GM23338 (cell line): ENCODE measurements around the gene TBC1D30. TPM values are rescaled to one million over a fixed set of nuclear protein-coding genes. Genes with fewer than 3 reads are reported as not detected.

Experiments
- ATAC-seq: fragments of 200-7000 bp; cut with Tn5 transposase; 3 replicates; pipeline ENCODE4 v1.9.1; 2020
- DNase-seq: peaks from one replicate; pipeline ENCODE4 v3.0.0-alpha.2; 2015; ENCODE audit warnings: low spot score
- H2AFZ ChIP-seq: fragments of 200-600 bp; sonication (generic); 2 replicates; pipeline ENCODE4 v1.8.0; 2016; ENCODE audit warnings: antibody characterized with exemption, mild to moderate bottlenecking, moderate library complexity
- H3F3A ChIP-seq: fragments of 200-600 bp; sonication (generic); replicated peaks from 2 replicates; pipeline ENCODE4 v1.8.0; 2017; ENCODE audit warnings: antibody characterized with exemption, mixed run types, low read depth
- H3K27ac ChIP-seq: fragments of 200-600 bp; sonication (generic); 2 replicates; pipeline ENCODE4 v1.6.1; 2016; ENCODE audit warnings: low read depth
- H3K27me3 ChIP-seq: fragments of 200-600 bp; sonication (generic); 2 replicates; pipeline ENCODE4 v1.8.0; 2016; ENCODE audit warnings: mild to moderate bottlenecking, mixed run types, moderate library complexity; ENCODE audit not compliant: insufficient read depth
- H3K36me3 ChIP-seq: fragments of 200-600 bp; sonication (generic); 2 replicates; pipeline ENCODE4 v1.8.0; 2016; ENCODE audit warnings: mild to moderate bottlenecking; ENCODE audit not compliant: insufficient read depth
- H3K4me1 ChIP-seq: fragments of 200-600 bp; sonication (generic); 2 replicates; pipeline ENCODE4 v1.8.0; 2016; ENCODE audit warnings: mild to moderate bottlenecking, moderate library complexity; ENCODE audit not compliant: insufficient read depth
- H3K4me2 ChIP-seq: fragments of 200-600 bp; sonication (generic); 2 replicates; pipeline ENCODE4 v1.7.1; 2017; ENCODE audit warnings: mixed run types
- H3K4me3 ChIP-seq: fragments of 200-600 bp; sonication (generic); 2 replicates; pipeline ENCODE4 v1.6.1; 2016; ENCODE audit warnings: mixed run types
- H3K79me2 ChIP-seq: fragments of 200-600 bp; sonication (generic); replicated peaks from 2 replicates; pipeline ENCODE4 v1.8.0; 2017; ENCODE audit warnings: mild to moderate bottlenecking; ENCODE audit not compliant: insufficient read depth
- H3K9me2 ChIP-seq: fragments of 200-600 bp; sonication (generic); 2 replicates; pipeline ENCODE4 v1.8.0; 2017; ENCODE audit not compliant: insufficient read depth
- H4K20me1 ChIP-seq: fragments of 200-600 bp; sonication (generic); replicated peaks from 2 replicates; pipeline ENCODE4 v1.8.0; 2017; ENCODE audit warnings: mild to moderate bottlenecking; ENCODE audit not compliant: insufficient read depth
- H3K27ac Mint-ChIP-seq: 2 replicates; pipeline ENCODE4 v1.8.0; 2020; ENCODE audit warnings: inconsistent platforms, mild to moderate bottlenecking, moderate library complexity, mixed read lengths
- H3K27me3 Mint-ChIP-seq: 3 replicates; pipeline ENCODE4 v1.8.0; 2022; ENCODE audit warnings: low read depth, mild to moderate bottlenecking, moderate library complexity, mixed read lengths, inconsistent platforms; ENCODE audit not compliant: insufficient read depth, poor library complexity
- H3K36me3 Mint-ChIP-seq: 3 replicates; pipeline ENCODE4 v1.8.0; 2021; ENCODE audit warnings: low read depth, mild to moderate bottlenecking, inconsistent platforms, moderate library complexity, mixed read lengths
- H3K4me1 Mint-ChIP-seq: 3 replicates; pipeline ENCODE4 v1.8.0; 2020; ENCODE audit warnings: mild to moderate bottlenecking, inconsistent platforms, mixed read lengths
- H3K4me3 Mint-ChIP-seq: 3 replicates; pipeline ENCODE4 v1.8.0; 2021; ENCODE audit warnings: moderate library complexity, mild to moderate bottlenecking, inconsistent platforms, mixed read lengths
- H3K9me3 Mint-ChIP-seq: 3 replicates; pipeline ENCODE4 v1.8.0; 2020; ENCODE audit warnings: moderate library complexity, mild to moderate bottlenecking, inconsistent platforms, mixed read lengths
- EZH2 ChIP-seq: fragments of 200-600 bp; sonication (generic); IDR thresholded peaks from one replicate; pipeline ENCODE4 v1.8.0; 2017; ENCODE audit warnings: antibody characterized with exemption, mild to moderate bottlenecking, low read depth; ENCODE audit not compliant: unreplicated experiment
- ZNF331 ChIP-seq: fragments of 250-450 bp; sonication (Bioruptor Pico); IDR thresholded peaks from 2 replicates; pipeline ENCODE4 v1.5.0; 2020; ENCODE audit warnings: low read depth, mild to moderate bottlenecking, moderate library complexity
- polyA plus RNA-seq: library from polyadenylated mRNA; unstranded; fragments of >200 nt; fragmentation: Nextera tagmentation; extraction: Ambion mirVana; gene quantifications from 2 replicates; pipeline ENCODE4 v1.2.1, GENCODE V29; 2016
- total RNA-seq: library from RNA; depleted of rRNA; stranded (reverse); fragments of >200 nt; shearing (Covaris generic); gene quantifications from 2 replicates; pipeline ENCODE4 v1.2.3, GENCODE V29; 2014
- TF ChIP-seq, protein P1 (sequence below): IDR thresholded peaks from one replicate; pipeline ENCODE4 v1.6.1; 2018; ENCODE audit warnings: antibody characterized with exemption; ENCODE audit not compliant: unreplicated experiment
- TF ChIP-seq, protein P2 (sequence below): IDR thresholded peaks from 2 replicates; pipeline ENCODE4 v1.6.1; 2016; ENCODE audit warnings: antibody characterized with exemption
- TF ChIP-seq, protein P3 (sequence below), 2 experiments: fragments of 200-600 bp in 1 of 2; sonication (generic) in 1 of 2; conservative IDR thresholded peaks; 2 replicates each; pipeline versions ENCODE4 v1.5.1 to v1.6.1; 2016 to 2017; ENCODE audit warnings: antibody characterized with exemption in 2 of 2, low read depth in 2 of 2, mild to moderate bottlenecking in 2 of 2, moderate library complexity in 1 of 2
- TF ChIP-seq, protein P4 (sequence below): fragments of 250-450 bp; sonication (Bioruptor Pico); IDR thresholded peaks from 2 replicates; pipeline ENCODE4 v1.5.0; 2020; ENCODE audit warnings: mild to moderate bottlenecking, moderate library complexity

The TBC1D30 gene
- total and polyA plus RNA-seq, 2 experiments from 2014 or later, result 2.9 to 9.6 TPM

DNA sequence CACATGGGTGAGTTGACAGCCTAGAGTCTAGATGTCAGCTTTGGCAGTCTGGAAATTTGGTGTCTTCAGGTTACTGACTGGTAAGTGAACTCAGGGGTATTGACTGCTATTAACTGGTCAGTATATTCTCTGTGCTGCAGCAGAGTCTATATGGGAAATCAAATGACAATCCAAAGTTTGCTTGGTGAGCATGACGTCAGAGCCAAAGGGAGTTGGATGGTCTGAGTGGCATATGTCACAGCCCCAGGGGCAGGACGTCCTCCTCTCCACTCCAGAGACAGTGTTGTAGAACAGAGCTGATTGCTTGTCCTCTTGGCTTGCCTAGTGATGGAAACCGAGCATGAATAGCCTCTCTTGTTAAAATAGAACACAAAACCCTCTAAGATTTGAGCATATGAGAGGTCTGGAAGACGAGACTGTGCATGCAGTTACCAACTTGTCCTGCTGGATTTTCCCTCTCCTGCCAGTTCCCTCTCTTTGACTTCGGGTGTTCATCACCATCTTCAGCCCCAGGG lies 3.3 kb upstream of the TBC1D30 start:
- no peaks in the 10 kb centered on the region for H4K20me1 ChIP-seq
- ATAC-seq (no peak), DNase-seq (no peak)
- no peaks in the 10 kb centered on the region; the same call in 1 of the 2 replicates for H3K9me2 ChIP-seq
- H3K4me2 ChIP-seq, result no peak overlapping the region
- H3K27ac Mint-ChIP-seq, result no peak overlapping the region
- H3K36me3 Mint-ChIP-seq, result peaks cover 6% of the 10 kb centered on the region
- peaks cover 16% of the 10 kb centered on the region for H3K4me1 Mint-ChIP-seq
- H3K27ac ChIP-seq, result no peak overlapping the region
- peaks cover 28% of the 10 kb centered on the region for H3K27me3 Mint-ChIP-seq
- H3K4me1 ChIP-seq, result peaks cover 6% of the 10 kb centered on the region; the same call in 1 of the 2 replicates
- no peaks in the 10 kb centered on the region for H3K79me2 ChIP-seq
- H3K4me3 Mint-ChIP-seq, result no peak overlapping the region
- 0 out of 2 replicates have a peak, but pooled peaks cover 4% of the 10 kb centered on the region for H3F3A ChIP-seq
- peaks cover 15% of the 10 kb centered on the region for H3K9me3 Mint-ChIP-seq
- H3K27me3 ChIP-seq, result peaks cover 36% of the 10 kb centered on the region
- TF ChIP-seq, protein P1, sequence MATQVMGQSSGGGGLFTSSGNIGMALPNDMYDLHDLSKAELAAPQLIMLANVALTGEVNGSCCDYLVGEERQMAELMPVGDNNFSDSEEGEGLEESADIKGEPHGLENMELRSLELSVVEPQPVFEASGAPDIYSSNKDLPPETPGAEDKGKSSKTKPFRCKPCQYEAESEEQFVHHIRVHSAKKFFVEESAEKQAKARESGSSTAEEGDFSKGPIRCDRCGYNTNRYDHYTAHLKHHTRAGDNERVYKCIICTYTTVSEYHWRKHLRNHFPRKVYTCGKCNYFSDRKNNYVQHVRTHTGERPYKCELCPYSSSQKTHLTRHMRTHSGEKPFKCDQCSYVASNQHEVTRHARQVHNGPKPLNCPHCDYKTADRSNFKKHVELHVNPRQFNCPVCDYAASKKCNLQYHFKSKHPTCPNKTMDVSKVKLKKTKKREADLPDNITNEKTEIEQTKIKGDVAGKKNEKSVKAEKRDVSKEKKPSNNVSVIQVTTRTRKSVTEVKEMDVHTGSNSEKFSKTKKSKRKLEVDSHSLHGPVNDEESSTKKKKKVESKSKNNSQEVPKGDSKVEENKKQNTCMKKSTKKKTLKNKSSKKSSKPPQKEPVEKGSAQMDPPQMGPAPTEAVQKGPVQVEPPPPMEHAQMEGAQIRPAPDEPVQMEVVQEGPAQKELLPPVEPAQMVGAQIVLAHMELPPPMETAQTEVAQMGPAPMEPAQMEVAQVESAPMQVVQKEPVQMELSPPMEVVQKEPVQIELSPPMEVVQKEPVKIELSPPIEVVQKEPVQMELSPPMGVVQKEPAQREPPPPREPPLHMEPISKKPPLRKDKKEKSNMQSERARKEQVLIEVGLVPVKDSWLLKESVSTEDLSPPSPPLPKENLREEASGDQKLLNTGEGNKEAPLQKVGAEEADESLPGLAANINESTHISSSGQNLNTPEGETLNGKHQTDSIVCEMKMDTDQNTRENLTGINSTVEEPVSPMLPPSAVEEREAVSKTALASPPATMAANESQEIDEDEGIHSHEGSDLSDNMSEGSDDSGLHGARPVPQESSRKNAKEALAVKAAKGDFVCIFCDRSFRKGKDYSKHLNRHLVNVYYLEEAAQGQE, result no peak
- TF ChIP-seq ZNF331, result no peak
- TF ChIP-seq, protein P2, sequence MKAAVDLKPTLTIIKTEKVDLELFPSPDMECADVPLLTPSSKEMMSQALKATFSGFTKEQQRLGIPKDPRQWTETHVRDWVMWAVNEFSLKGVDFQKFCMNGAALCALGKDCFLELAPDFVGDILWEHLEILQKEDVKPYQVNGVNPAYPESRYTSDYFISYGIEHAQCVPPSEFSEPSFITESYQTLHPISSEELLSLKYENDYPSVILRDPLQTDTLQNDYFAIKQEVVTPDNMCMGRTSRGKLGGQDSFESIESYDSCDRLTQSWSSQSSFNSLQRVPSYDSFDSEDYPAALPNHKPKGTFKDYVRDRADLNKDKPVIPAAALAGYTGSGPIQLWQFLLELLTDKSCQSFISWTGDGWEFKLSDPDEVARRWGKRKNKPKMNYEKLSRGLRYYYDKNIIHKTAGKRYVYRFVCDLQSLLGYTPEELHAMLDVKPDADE, result no peak
- TF ChIP-seq, protein P3, sequence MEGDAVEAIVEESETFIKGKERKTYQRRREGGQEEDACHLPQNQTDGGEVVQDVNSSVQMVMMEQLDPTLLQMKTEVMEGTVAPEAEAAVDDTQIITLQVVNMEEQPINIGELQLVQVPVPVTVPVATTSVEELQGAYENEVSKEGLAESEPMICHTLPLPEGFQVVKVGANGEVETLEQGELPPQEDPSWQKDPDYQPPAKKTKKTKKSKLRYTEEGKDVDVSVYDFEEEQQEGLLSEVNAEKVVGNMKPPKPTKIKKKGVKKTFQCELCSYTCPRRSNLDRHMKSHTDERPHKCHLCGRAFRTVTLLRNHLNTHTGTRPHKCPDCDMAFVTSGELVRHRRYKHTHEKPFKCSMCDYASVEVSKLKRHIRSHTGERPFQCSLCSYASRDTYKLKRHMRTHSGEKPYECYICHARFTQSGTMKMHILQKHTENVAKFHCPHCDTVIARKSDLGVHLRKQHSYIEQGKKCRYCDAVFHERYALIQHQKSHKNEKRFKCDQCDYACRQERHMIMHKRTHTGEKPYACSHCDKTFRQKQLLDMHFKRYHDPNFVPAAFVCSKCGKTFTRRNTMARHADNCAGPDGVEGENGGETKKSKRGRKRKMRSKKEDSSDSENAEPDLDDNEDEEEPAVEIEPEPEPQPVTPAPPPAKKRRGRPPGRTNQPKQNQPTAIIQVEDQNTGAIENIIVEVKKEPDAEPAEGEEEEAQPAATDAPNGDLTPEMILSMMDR (conservative IDR thresholded peaks at IDR 0.05; ENCODE audit: low read depth in 2 of 2), result no peak
- no peak overlapping the region for H2AFZ ChIP-seq
- no peak overlapping the region for H3K4me3 ChIP-seq
- no peaks in the 10 kb centered on the region for H3K36me3 ChIP-seq

DNA sequence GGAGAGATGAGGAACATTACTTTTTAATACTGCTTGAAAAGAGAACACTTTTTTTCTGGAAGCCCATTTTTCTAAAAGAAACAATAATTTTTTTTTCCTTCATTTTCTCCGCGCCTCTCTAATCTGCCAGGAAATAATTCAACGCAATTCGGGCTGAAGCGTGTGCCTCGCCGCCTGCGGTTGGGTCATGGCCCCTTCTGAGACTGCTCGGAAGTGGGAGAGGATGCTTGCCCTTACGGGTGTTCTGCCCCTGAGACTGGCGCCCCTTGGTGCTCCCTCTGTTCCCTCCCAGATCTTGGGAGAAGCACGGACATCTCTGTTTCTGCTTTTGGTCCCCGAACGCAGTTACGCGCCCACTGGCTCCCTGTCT lies 332 bp upstream of the TBC1D30 start:
- DNase-seq (peak; percentile 48), ATAC-seq (peak; percentile 22)
- H3K27ac ChIP-seq, result no peak overlapping the region
- Mint-ChIP-seq H3K27ac (no peak overlapping the region), H3K9me3 (peaks cover 15% of the 10 kb centered on the region), H3K27me3 (peaks cover 43% of the 10 kb centered on the region), H3K4me1 (peaks cover 12% of the 10 kb centered on the region), H3K4me3 (peak overlapping the region; percentile 86), H3K36me3 (peaks cover 6% of the 10 kb centered on the region)
- peak overlapping the region; percentile 95 for H2AFZ ChIP-seq
- no peaks in the 10 kb centered on the region for H3K36me3 ChIP-seq
- H3K27me3 ChIP-seq, result peaks cover 58% of the 10 kb centered on the region
- H3K9me2 ChIP-seq, result no peaks in the 10 kb centered on the region; the same call in 1 of the 2 replicates
- H3K4me1 ChIP-seq, result peaks cover 7% of the 10 kb centered on the region; the same call in 1 of the 2 replicates
- H3K79me2 ChIP-seq, result no peaks in the 10 kb centered on the region
- H4K20me1 ChIP-seq, result no peaks in the 10 kb centered on the region
- TF ChIP-seq, protein P4, sequence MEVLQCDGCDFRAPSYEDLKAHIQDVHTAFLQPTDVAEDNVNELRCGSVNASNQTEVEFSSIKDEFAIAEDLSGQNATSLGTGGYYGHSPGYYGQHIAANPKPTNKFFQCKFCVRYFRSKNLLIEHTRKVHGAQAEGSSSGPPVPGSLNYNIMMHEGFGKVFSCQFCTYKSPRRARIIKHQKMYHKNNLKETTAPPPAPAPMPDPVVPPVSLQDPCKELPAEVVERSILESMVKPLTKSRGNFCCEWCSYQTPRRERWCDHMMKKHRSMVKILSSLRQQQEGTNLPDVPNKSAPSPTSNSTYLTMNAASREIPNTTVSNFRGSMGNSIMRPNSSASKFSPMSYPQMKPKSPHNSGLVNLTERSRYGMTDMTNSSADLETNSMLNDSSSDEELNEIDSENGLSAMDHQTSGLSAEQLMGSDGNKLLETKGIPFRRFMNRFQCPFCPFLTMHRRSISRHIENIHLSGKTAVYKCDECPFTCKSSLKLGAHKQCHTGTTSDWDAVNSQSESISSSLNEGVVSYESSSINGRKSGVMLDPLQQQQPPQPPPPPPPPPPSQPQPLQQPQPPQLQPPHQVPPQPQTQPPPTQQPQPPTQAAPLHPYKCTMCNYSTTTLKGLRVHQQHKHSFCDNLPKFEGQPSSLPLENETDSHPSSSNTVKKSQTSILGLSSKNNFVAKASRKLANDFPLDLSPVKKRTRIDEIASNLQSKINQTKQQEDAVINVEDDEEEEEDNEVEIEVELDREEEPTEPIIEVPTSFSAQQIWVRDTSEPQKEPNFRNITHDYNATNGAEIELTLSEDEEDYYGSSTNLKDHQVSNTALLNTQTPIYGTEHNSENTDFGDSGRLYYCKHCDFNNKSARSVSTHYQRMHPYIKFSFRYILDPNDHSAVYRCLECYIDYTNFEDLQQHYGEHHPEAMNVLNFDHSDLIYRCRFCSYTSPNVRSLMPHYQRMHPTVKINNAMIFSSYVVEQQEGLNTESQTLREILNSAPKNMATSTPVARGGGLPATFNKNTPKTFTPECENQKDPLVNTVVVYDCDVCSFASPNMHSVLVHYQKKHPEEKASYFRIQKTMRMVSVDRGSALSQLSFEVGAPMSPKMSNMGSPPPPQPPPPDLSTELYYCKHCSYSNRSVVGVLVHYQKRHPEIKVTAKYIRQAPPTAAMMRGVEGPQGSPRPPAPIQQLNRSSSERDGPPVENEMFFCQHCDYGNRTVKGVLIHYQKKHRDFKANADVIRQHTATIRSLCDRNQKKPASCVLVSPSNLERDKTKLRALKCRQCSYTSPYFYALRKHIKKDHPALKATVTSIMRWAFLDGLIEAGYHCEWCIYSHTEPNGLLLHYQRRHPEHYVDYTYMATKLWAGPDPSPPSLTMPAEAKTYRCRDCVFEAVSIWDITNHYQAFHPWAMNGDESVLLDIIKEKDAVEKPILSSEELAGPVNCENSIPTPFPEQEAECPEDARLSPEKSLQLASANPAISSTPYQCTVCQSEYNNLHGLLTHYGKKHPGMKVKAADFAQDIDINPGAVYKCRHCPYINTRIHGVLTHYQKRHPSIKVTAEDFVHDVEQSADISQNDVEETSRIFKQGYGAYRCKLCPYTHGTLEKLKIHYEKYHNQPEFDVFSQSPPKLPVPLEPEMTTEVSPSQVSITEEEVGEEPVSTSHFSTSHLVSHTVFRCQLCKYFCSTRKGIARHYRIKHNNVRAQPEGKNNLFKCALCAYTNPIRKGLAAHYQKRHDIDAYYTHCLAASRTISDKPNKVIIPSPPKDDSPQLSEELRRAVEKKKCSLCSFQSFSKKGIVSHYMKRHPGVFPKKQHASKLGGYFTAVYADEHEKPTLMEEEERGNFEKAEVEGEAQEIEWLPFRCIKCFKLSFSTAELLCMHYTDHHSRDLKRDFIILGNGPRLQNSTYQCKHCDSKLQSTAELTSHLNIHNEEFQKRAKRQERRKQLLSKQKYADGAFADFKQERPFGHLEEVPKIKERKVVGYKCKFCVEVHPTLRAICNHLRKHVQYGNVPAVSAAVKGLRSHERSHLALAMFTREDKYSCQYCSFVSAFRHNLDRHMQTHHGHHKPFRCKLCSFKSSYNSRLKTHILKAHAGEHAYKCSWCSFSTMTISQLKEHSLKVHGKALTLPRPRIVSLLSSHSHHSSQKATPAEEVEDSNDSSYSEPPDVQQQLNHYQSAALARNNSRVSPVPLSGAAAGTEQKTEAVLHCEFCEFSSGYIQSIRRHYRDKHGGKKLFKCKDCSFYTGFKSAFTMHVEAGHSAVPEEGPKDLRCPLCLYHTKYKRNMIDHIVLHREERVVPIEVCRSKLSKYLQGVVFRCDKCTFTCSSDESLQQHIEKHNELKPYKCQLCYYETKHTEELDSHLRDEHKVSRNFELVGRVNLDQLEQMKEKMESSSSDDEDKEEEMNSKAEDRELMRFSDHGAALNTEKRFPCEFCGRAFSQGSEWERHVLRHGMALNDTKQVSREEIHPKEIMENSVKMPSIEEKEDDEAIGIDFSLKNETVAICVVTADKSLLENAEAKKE (CRISPR knock-in tag), result no peak
- peak; percentile 34 for TF ChIP-seq EZH2
- H3F3A ChIP-seq, result 0 out of 2 replicates have a peak, but pooled peaks cover 4% of the 10 kb centered on the region
- peak overlapping the region; percentile 96 for H3K4me2 ChIP-seq
- H3K4me3 ChIP-seq, result peak overlapping the region; percentile 83
